HEK293 (cell line): ENCODE measurements around the gene GLB1L2.
"Not testable (repeated sequence)": the region's sequence is repeated elsewhere in the genome, so short reads cannot be mapped to it uniquely, and the experiment has no call there.

ENCODE experiments used
- CTCF ChIA-PET: fragments of 350-600 bp; formaldehyde crosslinking; extraction: SDS; loops from one replicate; lab custom pipeline; 2021; ENCODE audit warnings: antibody characterized with exemption; lab: Yijun Ruan, JAX
- POLR2A ChIA-PET: fragments of 300-600 bp; formaldehyde crosslinking; extraction: SDS; loops from one replicate; lab custom pipeline; 2020; ENCODE audit warnings: antibody characterized with exemption, inconsistent platforms; lab: Yijun Ruan, JAX
- H3K27ac ChIP-seq: fragments of 200-500 bp; sonication (Bioruptor generic); 2 replicates; pipeline ENCODE4 v1.5.1; 2014; ENCODE audit warnings: low read depth, low read length, control low read depth, inconsistent platforms; ENCODE audit errors: extremely low read depth
- H3K36me3 ChIP-seq, 2 experiments: fragments of 200-500 bp in 1 of 2; sonication (Bioruptor generic) in 1 of 2; 1 replicate in 1 of 2; 2 replicates in 1 of 2; pipeline ENCODE4 v1.5.1; 2014 to 2017; ENCODE audit warnings: inconsistent platforms in 2 of 2, low read length in 2 of 2; ENCODE audit not compliant: control insufficient read depth in 2 of 2, insufficient read depth in 1 of 2
- H3K4me1 ChIP-seq: fragments of 200-500 bp; sonication (Bioruptor generic); 2 replicates; pipeline ENCODE4 v1.5.1; 2014; ENCODE audit warnings: mild to moderate bottlenecking, low read length, inconsistent platforms; ENCODE audit not compliant: control insufficient read depth, insufficient read depth
- H3K4me3 ChIP-seq: 2 replicates; pipeline ENCODE4 v1.5.1; 2011; ENCODE audit warnings: low read depth, mild to moderate bottlenecking, control low read depth, low read length, moderate library complexity
- H3K9me3 ChIP-seq: fragments of 200-500 bp; sonication (Bioruptor generic); 2 replicates; pipeline ENCODE4 v1.5.1; 2014; ENCODE audit warnings: low read depth, low read length, inconsistent platforms; ENCODE audit not compliant: control insufficient read depth, insufficient read depth
- BCL11A ChIP-seq: fragments of 450-650 bp; formaldehyde crosslinking; IDR thresholded peaks from 2 replicates; pipeline ENCODE4 v1.5.1; 2016; ENCODE audit warnings: low read depth, missing biosample characterization, missing genetic modification characterization
- GLI2 ChIP-seq: fragments of 450-650 bp; formaldehyde crosslinking; IDR thresholded peaks from 2 replicates; pipeline ENCODE4; 2017; ENCODE audit warnings: missing biosample characterization, missing genetic modification characterization, low read depth, borderline replicate concordance
- HIC1 ChIP-seq: fragments of 450-650 bp; formaldehyde crosslinking; IDR thresholded peaks from 2 replicates; pipeline ENCODE4 v1.5.1; 2016; ENCODE audit warnings: missing biosample characterization, missing genetic modification characterization
- IKZF3 ChIP-seq: fragments of 450-650 bp; IDR thresholded peaks from 2 replicates; pipeline ENCODE4 v1.5.0; 2018; ENCODE audit warnings: missing biosample characterization, mild to moderate bottlenecking, missing genetic modification characterization, moderate library complexity
- KLF7 ChIP-seq: fragments of 450-650 bp; formaldehyde crosslinking; IDR thresholded peaks from 2 replicates; pipeline ENCODE4 v1.5.1; 2016; ENCODE audit warnings: missing biosample characterization, missing genetic modification characterization, borderline replicate concordance
- PBX3 ChIP-seq: sonication (generic); formaldehyde crosslinking; IDR thresholded peaks from 2 replicates; pipeline ENCODE4 v1.8.1; 2022; ENCODE audit warnings: mild to moderate bottlenecking, moderate library complexity, missing genetic modification reagents
- ZFP37 ChIP-seq: fragments of 450-650 bp; formaldehyde crosslinking; IDR thresholded peaks from 2 replicates; pipeline ENCODE4 v1.5.1; 2016; ENCODE audit warnings: missing biosample characterization, missing genetic modification characterization
- ZNF18 ChIP-seq: fragments of 450-650 bp; formaldehyde crosslinking; IDR thresholded peaks from 2 replicates; pipeline ENCODE4 v1.5.1; 2016; ENCODE audit warnings: missing biosample characterization, missing genetic modification characterization
- ZNF302 ChIP-seq: fragments of 450-650 bp; formaldehyde crosslinking; IDR thresholded peaks from 2 replicates; pipeline ENCODE4 v1.5.1; 2016; ENCODE audit warnings: missing biosample characterization, missing genetic modification characterization, low read depth
- ZNF544 ChIP-seq: fragments of 450-650 bp; formaldehyde crosslinking; IDR thresholded peaks from 2 replicates; pipeline ENCODE4 v1.5.0; 2017; ENCODE audit warnings: missing biosample characterization, missing genetic modification characterization
- ZNF777 ChIP-seq: fragments of 450-650 bp; formaldehyde crosslinking; IDR thresholded peaks from 2 replicates; pipeline ENCODE4 v1.5.1; 2017; ENCODE audit warnings: missing biosample characterization, missing genetic modification characterization, borderline replicate concordance
- ZSCAN23 ChIP-seq: fragments of 450-650 bp; formaldehyde crosslinking; IDR thresholded peaks from 2 replicates; pipeline ENCODE4 v1.5.1; 2016; ENCODE audit warnings: missing biosample characterization, missing genetic modification characterization
- TF ChIP-seq, protein P1 (sequence below): fragments of 450-650 bp; formaldehyde crosslinking; IDR thresholded peaks from 2 replicates; pipeline ENCODE4 v1.5.1; 2016; ENCODE audit warnings: missing biosample characterization, missing genetic modification characterization

Gene GLB1L2

GRCh38 chr11:134282121-134283045 lies 49.4 kb upstream of the GLB1L2 start (continued):
- TF ChIP-seq, protein P1, sequence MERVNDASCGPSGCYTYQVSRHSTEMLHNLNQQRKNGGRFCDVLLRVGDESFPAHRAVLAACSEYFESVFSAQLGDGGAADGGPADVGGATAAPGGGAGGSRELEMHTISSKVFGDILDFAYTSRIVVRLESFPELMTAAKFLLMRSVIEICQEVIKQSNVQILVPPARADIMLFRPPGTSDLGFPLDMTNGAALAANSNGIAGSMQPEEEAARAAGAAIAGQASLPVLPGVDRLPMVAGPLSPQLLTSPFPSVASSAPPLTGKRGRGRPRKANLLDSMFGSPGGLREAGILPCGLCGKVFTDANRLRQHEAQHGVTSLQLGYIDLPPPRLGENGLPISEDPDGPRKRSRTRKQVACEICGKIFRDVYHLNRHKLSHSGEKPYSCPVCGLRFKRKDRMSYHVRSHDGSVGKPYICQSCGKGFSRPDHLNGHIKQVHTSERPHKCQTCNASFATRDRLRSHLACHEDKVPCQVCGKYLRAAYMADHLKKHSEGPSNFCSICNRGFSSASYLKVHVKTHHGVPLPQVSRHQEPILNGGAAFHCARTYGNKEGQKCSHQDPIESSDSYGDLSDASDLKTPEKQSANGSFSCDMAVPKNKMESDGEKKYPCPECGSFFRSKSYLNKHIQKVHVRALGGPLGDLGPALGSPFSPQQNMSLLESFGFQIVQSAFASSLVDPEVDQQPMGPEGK (tag by site-specific recombination), result no peak
- TF ChIP-seq ZFP37 (tag by site-specific recombination), result no peak

DNA sequence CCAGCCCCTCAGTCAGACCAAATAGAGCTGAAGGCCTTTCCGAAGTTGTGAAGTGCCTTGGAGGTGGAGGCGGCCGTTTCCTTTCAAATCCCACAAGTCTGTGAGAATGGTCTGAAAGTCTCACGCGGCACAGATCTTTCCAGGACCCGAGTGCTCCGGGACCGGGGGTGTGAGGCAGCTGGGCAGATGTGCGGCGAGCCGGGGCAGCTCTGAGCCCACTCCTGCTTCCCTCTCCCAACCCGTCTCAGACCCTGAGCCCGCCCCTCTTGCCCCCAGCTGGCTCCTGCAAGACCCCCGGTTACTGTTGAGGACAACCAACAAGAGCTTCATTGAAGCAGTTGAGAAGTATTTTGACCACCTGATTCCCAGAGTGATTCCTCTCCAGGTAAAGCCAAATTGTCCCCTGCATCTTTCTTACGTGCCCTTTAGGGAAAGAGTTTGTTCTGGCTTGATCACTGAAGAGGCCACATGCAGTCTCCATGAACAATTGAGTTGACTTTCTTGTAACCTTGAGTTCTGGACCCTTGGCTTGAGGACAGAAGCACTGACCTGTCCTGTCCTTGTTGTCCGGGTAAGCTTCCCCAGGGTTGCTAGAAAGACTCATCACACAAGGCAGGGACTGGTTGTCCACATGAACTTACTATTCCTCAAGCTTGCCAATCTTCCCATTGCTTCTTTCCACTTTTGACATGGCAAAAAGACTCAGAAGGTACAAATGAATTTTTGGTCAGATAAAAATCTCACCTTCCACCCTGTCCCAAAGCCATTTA lies 48.1 kb upstream of the GLB1L2 start:
- TF ChIP-seq PBX3 (CRISPR knock-in tag) (no peak), ZNF544 (no peak), IKZF3 (tag by site-specific recombination) (no peak), ZNF777 (tag by site-specific recombination) (no peak), BCL11A (tag by site-specific recombination) (no peak)
- H3K36me3 ChIP-seq, result no peaks in the 10 kb centered on the region
- CTCF ChIA-PET, result interaction anchor here (1.5 kb wide), 1 partner anchor 22 kb away, joined by 5 read pairs; no protein-coding TSS in a partner anchor
- H3K4me3 ChIP-seq, result no peak overlapping the region
- no peaks in the 10 kb centered on the region for H3K9me3 ChIP-seq
- no peaks in the 10 kb centered on the region for H3K4me1 ChIP-seq
- POLR2A ChIA-PET, result no interaction called here
- H3K27ac ChIP-seq, result no peak overlapping the region

DNA sequence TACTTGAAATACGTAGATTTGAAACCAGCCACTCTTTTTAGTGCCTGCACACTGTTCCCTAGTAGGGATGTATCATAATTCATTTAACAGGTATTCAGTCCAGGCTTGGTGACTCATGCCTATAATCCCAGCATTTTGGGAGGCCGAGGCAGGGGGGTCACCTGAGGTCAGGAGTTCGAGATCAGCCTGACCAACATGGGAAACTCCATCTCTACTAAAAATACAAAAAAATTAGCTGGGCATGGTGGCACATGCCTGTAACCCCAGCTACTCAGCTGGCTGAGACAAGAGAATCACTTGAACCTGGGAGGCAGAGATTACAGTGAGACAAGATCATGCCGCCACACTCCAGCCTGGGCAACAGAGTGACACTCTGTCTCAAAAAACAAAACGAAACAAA lies 47.4 kb upstream of the GLB1L2 start:
- not testable (repeated sequence) for H3K4me1 ChIP-seq

DNA sequence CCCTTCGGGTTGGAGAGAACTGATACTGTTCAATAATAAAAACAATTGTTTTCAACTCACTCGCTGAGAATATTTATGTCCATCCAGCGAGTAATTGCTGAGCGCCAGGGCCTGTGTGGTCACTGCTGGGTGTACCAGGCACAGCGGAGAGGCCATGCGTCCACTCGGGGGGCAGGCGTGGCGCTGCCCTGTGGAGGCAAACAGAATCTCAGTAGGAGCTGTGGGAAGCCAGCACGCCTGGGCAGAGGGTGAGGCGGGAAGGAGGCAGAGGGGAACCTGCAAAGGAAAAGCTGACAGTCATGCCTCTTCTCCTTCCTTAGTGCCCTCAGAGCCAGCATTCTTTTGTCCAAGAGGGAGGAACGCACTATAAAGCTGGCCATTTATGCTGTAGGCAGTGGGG lies 44.2 kb upstream of the GLB1L2 start:
- Histone ChIP-seq H3K27ac (no peak overlapping the region), H3K4me1 (no peaks in the 10 kb centered on the region), H3K36me3 (no peaks in the 10 kb centered on the region), H3K9me3 (no peaks in the 10 kb centered on the region), H3K4me3 (no peak overlapping the region)
- ChIA-PET CTCF (interaction anchor here (2.0 kb wide), 1 partner anchor 14 kb away, joined by 6 read pairs; no protein-coding TSS in a partner anchor), POLR2A (interaction anchor here (0.8 kb wide), 1 partner anchor 63 kb away, joined by 3 read pairs; the partner anchor contains the start of gene VPS26B)
- TF ChIP-seq KLF7 (tag by site-specific recombination), result no peak
- TF ChIP-seq ZNF18, result no peak
- TF ChIP-seq GLI2 (tag by site-specific recombination), result no peak
- TF ChIP-seq HIC1, result no peak
- no peak for TF ChIP-seq ZSCAN23 (tag by site-specific recombination)
- TF ChIP-seq ZNF302 (tag by site-specific recombination), result no peak
- TF ChIP-seq ZNF544, result no peak

More for the DNA sequence above, 47.4 kb upstream of the GLB1L2 start:
- H3K4me3 ChIP-seq, H3K36me3 ChIP-seq, H3K27ac ChIP-seq, POLR2A ChIA-PET, H3K9me3 ChIP-seq: not testable (repeated sequence)
- CTCF ChIA-PET, result interaction anchor here (0.6 kb wide), 1 partner anchor 234 kb away, joined by 3 read pairs; no protein-coding TSS in a partner anchor
